GM18951 (cell line): ENCODE measurements around the gene FMNL2.

ENCODE experiments used
- POLR2A ChIP-seq: IDR thresholded peaks from 4 replicates; pipeline ENCODE4 v1.6.1; 2011; ENCODE audit warnings: mild to moderate bottlenecking; ENCODE audit not compliant: insufficient read length, insufficient read depth; ENCODE audit errors: extremely low read depth
- in situ Hi-C: fragments of 300-500 bp; cut with MboI; formaldehyde crosslinking; loops from one replicate; pipeline ENCODE4 v1.12.0; 2022; ENCODE audit warnings: low sequenced_read_pairs, mixed read lengths, inconsistent platforms; ENCODE audit not compliant: unreplicated experiment

FMNL2 gene

DNA sequence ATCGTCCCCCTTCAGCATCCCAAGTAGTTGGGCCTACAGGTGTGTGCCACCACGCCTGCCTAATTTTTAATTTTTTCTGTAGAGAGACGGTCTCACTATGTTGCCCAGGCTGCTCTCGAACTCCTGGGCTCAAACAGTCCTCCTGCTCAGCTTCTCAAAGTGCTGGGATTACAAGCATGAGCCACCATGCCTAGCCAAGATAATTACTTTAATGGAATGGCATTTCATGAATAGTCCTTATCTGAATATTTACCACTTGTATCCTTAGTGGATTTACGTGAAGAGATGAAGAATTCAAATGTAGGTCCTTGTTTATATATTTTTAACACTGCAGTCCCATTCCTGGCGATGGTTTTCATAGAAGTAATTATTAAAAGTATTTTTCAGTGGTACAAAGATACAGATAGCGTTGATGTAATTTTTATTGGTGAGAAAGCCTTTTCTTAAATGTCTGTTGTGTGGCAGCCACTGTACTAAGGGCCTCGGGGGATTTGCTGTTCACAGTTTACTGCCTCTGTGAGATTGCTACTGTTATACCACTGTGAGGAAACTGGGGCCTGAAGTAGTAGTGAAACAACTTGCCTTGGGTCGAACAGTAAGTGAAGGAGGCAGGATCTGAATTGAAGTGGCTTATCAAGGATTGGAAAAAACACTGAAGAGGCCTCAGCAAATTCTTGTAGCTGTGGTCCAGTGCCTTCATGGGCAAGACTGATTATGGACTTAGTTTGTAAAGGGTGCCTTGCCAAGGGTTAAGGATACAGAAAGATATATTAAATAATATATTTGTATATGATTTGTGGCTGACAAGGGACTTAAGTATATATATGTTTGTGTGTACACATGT is 231.1 kb downstream of the FMNL2 start:
- in situ Hi-C loops, result no loop called here
- no peak for TF ChIP-seq POLR2A

DNA sequence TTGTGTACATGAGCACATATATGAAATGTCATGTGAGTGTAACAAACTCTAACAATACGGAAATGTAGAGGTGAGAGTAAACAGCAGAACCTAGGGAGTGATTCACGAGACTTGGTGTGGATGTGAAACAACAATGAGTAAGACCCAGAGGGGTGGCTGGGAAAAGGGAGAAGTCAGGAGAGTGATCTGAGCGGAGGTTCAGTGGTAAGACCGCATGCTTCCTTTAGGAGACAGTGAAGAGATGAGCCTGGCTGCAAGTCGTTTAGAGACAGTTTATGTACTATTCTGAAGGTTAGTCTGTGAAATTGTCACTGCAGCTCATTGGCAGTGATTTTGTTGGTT is 231.7 kb downstream of the FMNL2 start:
- no peak for TF ChIP-seq POLR2A
- in situ Hi-C loops, result no loop called here

DNA sequence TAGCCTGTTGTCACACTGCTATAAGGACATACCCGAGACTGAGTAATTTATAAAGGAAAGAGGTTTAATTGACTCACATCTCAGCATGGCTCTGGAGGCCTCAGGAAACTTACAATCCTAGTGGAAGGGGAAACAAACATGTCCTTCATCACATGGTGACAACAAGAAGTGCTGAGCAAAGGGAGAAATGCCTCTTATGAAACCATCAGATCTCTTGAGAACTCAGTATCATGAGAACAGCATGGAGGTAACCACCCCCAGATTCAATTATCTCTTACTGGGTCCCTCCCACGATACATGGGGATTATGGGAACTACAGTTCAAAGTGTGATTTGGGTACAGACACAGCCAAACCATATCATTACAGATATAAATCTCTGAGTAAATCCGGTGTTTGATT is 233.6 kb downstream of the FMNL2 start:
- in situ Hi-C loops, result no loop called here
- TF ChIP-seq POLR2A, result no peak

DNA sequence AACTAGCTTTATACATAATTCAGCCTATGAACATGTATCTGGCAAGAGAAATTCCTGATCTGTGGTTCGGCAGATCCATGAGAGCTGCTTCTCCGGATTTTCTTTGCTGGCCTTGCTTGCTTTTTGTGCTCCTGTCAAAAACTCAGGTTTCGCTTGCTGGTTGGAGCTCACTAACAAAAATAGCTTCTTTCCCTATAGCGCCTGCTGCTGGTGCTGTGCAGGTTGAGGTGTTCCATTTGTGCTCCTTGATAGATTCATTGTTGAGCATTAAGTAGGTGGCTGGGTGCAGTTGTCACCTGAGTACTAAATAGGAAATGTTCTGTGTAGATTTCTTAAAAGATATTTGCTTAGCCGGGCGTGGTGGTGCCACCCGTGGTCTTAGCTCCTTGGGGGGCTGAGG is 234.2 kb downstream of the FMNL2 start:
- TF ChIP-seq POLR2A, result no peak
- in situ Hi-C loops, result no loop called here

DNA sequence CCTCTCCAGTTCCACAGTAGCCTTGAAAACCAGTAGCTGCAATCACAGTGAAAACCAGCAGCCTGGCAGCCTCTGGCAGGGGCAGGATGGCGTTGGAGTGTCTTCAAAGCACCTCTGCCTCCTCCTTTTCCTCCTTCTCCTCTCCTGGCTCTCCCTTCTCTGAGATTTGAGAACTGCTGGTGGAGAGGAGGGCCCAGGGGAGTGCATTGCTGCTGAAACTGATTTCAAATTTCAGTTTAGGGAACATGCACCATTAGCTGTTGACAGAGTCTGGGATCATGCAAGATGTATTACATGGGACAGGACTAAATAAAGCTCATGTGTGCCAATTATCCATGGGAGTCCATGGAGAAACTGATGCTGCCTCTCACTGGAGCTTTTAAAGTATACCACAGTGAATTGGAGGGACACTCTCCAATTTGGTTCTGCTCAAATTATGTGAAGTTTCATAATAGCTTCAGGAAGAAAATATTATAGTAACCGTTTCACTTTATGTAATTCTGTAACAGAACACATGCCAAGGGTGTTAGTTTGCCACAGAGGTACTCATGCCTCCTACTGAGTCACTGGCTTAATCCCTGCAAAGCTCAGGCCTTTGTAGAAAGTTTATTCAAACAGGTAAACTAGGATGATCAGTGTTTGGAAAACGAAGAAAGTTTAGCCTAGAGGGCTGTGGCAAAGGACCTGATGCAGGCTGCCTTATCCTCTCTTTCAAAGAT is 236.2 kb downstream of the FMNL2 start:
- TF ChIP-seq POLR2A, result no peak
- in situ Hi-C loops, result no loop called here

DNA sequence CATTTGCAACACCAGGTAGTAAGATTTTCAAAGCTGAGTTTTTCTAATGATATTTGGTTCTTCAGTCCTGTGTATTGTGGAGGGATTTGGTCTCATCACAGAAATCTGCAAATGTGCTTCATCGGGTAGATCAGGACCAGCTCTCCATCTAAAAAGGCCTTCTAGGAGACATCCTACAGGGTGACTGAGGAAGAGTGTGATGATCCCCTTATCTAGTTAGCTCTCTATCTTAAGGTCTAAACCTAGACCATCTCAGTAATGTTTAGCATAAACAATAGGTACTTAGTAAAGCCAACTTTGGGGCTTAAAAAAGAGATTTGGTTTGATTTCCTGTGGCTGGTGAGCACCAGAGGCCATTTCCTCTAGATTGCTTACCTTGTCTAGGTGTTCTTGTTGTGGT is 237.1 kb downstream of the FMNL2 start:
- TF ChIP-seq POLR2A, result no peak
- in situ Hi-C loops, result no loop called here

DNA sequence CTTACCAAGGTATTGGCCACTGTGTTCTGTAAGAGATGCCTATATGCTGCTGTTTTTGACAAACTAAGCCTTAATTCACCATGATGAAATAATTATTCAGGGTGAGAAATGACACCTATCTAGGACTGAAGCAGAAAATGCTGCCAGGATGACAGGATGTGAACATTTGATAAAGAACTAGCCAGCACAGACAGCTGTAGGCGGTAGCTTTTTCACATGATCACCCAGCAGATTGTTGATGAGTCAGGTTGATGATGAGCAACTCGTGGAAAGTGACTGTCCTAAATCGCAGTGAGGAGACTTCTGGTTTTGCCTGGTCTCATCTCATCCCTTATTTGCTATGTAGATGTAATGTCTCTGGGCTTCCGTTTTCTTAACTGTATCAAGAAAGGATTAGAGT is 238.2 kb downstream of the FMNL2 start:
- in situ Hi-C loops, result no loop called here
- no peak for TF ChIP-seq POLR2A

DNA sequence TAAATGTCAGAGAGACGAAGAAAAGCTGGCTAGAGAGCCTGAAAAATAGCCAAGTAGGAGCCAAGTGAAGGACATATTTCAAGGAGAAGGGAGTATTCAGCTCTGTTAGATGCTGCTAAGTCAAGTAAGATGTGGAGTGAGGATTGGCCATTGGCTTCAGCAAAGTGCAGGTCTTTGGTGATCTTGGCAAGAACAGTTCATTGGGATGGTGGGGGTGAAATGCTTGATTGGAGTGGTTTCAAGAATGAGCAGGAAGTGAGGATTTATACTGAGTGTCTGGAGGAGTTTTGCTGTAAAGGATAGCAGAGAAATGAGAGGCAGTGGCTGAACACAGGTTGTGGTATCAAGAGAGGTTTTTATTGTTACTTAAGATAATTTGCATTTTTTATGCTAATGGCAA is 242.6 kb downstream of the FMNL2 start:
- TF ChIP-seq POLR2A, result no peak
- in situ Hi-C loops, result no loop called here

DNA sequence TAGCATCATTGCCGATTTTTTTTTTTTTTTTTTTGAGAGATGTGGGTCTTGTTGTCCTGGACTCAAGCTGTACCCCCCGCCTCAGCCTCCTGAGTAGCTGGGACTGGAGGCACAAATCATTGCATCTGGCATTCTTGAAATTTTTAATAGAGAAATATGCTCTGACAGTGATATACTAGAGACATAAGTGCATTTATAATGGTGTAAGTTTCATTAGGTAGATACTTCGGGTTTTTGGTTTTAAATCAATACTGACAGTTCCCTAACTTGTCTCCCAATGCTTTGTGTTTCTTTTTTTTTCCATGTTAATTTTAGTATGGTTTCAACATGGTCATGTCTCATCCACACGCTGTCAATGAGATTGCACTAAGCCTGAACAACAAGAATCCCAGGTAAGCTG is 243.6 kb downstream of the FMNL2 start:
- in situ Hi-C loops, result no loop called here
- no peak for TF ChIP-seq POLR2A

DNA sequence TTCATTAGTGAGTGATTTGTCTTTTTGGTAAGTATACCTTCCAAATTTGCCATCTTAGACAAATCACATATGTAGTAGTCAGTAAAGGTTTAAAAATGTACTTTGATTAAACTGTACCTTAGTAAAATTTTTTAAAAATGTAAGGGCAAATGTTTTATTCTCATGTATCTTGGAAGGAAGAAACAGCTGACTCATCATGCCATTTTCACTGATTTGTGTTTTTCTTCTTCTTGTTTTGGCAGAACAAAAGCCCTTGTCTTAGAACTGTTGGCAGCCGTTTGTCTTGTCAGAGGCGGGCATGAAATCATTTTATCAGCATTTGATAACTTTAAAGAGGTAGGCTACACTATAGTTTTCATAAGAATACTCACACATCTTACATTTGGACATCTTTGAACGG is 245.7 kb downstream of the FMNL2 start:
- in situ Hi-C loops, result no loop called here
- TF ChIP-seq POLR2A, result no peak

DNA sequence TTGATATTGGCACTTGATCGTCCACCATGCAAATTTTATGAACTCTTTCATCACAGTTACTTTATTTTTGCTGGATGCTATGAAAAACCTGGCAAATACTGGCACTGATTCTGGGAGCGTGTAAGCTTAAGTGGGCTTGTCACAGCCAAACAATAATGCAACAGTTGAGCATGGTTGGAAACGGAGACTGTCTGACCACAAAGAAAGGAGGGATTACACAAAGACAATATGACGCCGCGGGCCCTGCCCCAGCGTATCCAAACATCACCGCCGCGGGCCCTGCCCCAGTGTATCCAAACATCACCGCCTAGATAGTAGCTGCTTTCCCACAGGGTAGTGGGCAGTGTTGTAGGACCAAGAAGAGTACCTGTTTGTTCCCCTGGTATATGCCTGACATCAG is 246.4 kb downstream of the FMNL2 start:
- no peak for TF ChIP-seq POLR2A
- in situ Hi-C loops, result no loop called here

DNA sequence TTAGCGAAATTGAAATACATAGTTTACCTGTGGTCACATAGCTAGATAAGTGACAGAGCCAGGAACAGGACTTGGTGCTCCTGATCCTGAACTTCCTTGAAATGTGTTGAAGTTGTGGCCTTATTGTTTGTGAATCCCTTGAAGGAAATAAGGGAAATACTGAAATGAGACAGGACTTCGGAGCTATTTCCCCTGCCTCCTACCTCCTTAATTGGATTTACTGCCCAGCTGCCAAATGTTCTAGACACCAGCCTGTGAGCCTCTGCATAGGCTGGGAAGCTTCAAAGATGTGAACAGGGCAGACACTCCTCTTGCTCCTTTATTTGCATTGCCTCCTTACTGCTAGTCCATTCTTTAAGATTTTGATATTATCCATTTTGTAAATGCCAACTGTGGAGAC is 247.1 kb downstream of the FMNL2 start:
- in situ Hi-C loops, result no loop called here
- no peak for TF ChIP-seq POLR2A

DNA sequence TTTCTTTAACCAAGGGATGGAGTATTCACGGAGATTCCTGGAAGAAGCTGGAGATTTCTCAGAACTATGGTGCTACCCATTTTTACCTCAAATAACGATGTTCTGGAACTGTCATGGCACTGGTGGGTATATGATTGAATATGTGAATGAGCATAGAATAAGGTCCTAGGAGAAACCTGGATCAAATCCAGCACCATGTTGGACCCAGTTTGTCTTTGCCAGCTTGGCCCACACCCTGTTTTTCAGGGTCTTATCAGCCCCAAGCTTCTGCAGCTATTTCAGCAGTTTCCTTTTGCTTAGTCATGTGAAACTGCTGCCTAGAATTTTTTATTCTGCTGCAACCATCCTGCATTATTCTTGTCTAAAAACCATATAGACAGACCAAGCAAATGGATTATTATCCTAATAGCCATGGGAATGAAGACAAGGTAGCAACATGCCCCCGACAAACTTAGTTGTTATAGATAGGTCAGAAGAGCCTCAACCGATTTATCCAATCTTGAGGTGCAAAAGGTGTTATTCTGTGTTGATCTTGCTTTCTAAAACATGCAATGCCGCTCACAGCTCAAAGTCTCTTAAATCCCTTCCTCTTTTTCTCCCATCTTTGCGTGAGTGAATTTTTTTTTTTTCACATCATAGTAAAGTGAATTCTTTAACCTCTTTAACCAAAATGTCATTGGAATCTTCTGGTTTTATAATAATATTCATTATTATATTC is 248.7 kb downstream of the FMNL2 start:
- in situ Hi-C loops, result no loop called here
- TF ChIP-seq POLR2A, result no peak

DNA sequence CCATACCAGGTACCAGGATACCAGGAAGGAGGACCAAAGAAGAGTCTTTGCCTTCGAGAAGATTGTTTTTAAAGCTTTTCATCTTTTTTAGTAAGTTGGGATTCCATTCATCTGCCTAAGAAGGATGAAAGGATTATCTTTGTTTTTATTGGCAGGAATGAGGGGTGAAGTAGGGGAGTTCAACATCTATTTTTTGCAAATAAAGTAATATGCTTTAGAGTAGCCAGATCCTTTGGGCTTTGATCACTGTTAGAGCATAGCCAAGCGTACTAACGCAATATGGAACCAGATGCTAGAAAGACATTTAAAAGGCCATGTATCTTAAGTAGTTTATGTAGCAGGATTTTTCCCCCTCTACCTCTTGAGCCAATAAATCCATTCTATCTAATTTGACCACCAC is 249.3 kb downstream of the FMNL2 start:
- TF ChIP-seq POLR2A, result no peak

DNA sequence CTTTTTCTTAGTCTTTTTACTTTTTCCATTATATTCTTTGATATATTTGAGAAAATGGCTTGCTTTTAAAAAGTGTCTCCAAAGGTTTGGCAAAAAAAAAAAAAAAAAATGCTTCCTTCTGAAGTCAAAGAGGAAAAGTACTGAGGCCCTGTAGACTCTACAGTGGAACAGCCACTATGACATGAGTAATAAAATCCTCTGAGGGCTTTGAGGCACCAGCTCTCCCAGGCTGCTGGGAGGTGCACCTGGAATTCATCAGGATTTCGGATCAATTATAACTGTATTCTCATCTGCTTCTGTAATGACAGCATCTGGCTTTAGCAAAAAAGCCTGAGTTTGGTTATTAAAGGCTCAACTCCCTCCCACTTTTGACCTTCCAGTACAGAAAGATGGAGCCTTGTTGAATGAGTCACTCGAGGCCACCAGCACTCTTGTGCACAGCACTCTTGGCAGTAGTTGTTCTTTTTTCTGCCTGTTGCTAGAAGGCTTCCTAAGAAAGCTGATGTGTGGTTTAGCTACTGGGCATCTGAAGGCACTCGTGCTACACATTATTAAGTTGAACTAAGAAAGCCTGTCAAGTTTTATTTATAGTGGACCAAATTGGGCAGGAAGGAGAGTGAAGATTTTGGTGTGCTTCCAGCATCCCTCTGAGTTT is 251.0 kb downstream of the FMNL2 start:
- TF ChIP-seq POLR2A, result no peak
- in situ Hi-C loops, result no loop called here

More for the DNA sequence above, 249.3 kb downstream of the FMNL2 start:
- in situ Hi-C loops, result no loop called here
